GM18907 (cell line): ENCODE measurements around the gene SAPCD2.
"Not testable (repeated sequence)": the region's sequence is repeated elsewhere in the genome, so short reads cannot be mapped to it uniquely, and the experiment has no call there.

Experiments
- ATAC-seq: cut with Tn5 transposase; IDR thresholded peaks from one replicate; pipeline ENCODE4 v1.9.1; 2021; ENCODE audit warnings: mild to moderate bottlenecking, moderate library complexity; ENCODE audit not compliant: unreplicated experiment

SAPCD2 gene

DNA sequence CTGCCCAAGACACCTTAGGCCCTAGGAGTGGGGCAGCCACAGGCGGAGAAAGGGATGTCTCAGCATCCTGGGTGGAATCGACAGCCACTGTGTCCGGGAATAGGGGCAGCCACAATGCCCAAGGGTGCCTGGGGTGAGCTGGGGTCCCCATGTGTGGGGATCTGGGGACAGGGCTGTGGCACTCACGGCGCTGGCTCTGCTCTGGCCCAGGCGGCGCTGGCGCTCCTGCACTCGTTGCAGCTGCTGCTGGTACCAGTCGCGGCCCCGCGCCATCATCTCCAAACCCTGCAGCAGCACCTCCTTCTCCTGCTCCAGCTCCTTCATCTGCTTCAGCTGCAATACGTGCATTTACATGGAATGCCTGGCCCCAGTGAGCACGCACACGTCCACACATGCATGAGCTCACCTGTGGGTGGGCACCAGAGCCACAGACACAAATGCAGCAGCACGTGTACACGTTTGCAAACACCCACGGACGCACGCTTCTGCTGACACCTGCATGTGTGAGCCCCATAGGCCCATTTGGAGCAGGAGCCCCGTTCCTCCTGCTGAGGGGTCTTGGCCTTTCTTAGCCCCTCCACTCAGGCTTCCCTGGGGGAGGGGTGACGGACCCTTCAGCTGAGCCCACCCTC, 4.9 kb downstream of the SAPCD2 start:
- no peak for ATAC-seq

DNA sequence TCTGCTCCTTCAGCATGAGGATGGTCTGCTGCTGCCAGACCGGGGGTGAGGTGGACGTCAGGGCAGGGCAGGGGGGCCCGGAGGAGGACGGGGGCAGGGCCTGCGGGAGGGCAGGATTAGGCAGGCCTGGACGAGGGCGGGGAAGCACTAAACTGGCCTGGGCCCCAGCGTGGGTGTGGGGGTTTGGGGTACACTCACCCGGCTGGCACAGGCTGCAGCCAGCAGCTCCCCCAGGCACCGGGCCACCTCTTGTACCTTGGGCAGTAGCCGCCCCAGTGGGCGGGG, 5.5 kb downstream of the SAPCD2 start:
- ATAC-seq, result no peak

DNA sequence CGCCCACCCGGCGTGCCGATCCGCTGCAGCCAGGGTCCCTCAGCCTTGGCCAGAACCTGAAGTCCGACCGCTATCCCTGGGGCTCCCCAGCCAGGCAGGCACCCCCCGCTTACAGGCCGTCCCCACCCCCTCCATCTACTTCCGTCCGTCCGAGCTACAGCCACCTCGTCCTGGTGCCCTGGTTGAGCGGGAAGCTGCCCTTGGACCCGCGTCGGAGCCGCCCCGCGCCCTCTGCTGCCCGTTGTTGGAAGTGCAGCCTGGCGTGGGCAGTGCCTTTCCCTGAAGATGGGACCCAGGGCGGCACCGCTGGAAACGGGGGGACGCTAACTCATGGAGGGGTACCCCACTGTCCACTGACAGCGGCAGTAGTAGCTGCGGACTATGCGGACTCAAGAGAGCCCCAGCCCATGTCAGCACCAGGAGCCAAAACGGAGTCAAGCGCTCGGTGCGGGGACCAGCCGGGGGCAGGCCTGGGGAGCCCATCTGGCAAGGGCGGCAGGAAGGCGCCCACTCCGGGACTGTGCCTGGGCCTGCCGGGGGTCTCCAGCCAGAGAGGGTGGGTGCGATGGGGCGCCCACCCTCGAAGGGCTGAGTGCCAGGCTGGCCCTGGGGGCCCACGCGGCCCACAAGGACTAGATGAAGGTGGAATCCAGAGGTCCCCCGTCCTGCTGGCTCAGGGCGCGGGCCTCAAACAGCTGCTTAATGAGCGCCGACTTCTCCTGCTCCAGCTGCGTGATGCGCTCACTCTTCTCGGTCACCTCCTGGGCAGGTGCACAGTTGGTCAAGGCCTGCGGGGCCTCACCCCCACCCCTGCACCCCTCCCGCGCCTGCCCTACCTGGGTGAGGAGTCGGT, 6.1 kb downstream of the SAPCD2 start:
- ATAC-seq, result no peak

- no peak for ATAC-seq
Measured at GRCh38 chr9:137063311-137064026, 6.9 kb downstream of the SAPCD2 start.

GRCh38 chr9:137062798-137063197, 7.6 kb downstream of the SAPCD2 start:
- not testable (repeated sequence) for ATAC-seq

GRCh38 chr9:137062384-137062783, 8.0 kb downstream of the SAPCD2 start:
- ATAC-seq, result no peak

DNA sequence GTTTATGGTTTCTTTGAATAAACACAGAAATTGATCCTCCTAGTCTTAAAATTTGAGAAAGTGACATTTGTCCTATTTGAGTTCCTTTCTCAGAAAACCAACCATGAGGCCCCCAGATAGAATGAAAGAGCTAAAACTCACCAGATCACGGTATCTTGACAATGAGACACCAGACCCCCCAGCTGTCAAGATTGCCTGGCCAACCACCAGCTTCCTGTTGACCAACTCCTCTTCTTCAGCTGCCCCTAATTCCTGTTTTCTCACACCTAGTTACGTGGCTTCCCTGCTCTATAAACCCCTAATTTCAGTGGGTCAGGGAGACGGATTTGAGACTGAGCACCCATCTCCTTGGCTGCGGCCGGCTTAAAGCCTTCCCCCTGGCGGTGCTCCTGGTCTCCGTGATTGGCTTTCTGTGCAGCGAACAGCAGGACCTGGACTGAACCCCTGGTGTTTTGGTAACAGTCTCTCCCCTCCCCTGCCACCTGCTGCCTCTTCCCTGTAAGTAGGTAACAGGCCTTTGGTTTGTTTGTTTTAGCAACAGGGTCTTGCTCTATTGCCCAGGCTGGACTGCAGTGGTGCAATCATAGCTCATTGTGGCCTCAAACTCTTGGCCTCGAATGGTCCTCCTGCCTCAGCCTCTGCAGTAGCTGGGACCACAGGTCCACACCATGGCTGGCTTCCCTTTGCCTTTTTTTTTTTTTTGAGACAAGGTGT, 11.7 kb downstream of the SAPCD2 start:
- no peak for ATAC-seq

DNA sequence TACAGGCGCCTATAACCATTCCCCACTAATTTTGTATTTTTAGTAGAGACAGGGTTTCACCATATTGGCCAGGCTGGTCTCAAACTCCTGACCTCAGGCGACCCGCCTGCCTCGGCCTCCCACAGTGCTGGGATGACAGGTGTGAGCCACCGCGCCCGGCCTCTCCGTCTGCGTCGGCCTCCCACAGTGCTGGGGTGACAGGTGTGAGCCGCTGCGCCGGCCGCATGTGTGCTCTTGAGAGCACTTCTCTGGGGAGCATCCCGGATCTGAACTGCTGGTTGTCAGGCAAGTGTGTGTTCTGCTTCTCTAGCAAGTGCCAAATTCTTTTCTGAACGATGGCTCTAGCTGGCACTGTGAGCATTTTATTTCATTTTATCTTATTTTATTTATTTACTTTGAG, 12.8 kb downstream of the SAPCD2 start:
- no peak for ATAC-seq

GRCh38 chr9:137056739-137057415, 13.5 kb downstream of the SAPCD2 start:
- no peak for ATAC-seq

GRCh38 chr9:137055385-137056364, 14.7 kb downstream of the SAPCD2 start:
- no peak for ATAC-seq

DNA sequence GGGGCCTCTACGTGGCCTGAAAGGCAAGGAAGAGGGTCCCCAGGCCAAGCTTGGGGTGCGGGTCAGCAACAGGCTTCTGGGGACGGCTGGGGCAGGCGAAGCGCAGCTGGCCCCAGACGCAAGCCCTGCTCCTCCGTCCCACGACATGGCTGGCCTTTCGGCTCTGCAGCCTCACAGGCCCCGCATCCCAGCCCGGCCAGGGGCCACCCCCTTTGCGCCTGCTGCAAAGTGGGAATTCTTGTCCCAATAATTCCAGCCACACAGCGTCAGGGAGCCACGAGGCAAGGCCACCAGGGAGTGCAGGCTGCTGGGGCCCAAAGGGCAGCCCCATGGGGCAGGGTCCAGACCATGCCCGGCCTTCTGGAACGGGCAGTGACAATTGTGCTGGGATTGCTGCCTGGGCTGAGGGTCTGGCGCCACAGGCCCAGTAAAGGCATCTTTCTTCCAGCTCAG, 15.4 kb downstream of the SAPCD2 start:
- ATAC-seq, result no peak

DNA sequence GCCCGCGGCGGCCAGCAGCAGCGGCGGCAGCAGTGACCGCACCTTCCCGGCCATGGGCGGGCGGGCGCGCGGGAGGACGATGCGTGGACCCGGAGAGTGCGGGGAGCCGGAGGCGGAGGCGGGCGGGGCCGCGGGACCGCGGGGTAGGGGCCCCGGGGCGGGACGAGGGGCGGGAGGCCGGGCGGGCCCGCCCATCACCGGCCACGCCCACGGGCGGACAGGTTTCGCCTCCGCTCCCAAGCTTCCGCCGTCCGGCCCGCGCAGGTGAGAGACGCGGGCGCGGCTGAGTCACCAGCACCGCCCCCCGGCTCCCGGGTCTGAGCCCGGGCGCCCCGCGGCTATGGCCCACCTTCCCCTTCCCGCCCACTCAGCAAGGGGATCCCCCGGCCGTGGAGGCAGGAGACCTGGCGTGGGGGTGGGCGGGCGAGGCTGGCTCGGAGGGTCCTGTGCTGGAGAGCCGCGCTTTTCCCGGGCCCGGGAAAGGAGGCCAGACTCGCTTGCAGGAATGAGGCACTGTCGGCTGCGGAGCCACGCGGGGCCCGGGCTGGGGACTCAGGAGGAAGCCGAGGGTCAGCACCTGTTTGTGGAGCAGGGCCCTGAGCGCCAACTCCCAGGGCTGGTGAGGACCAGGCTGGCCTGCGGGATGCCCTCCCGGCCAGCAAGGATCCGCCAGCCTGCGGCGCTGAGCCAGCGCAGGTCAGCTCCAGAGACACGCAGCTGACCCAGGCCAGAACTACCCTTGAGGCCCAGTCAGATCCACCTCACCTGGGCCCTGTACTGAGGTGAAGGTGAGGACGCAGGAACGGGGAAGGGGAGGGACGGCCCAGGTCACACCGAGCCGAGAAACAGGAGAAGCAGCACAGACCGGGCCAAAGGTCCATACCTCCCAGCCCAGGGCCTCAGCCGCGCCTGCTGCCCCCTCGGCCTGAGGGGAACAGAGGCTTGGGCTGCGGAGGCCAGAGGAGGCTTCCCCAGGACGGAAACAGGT, 16.1 kb downstream of the SAPCD2 start, which contains the start of gene ENTPD2:
Gene ENTPD2, minus strand, starts transcription at position 118 of the 988 bp plus-strand sequence. Its CDS starts 64 bp downstream, at position 54.
- ATAC-seq, result no peak

DNA sequence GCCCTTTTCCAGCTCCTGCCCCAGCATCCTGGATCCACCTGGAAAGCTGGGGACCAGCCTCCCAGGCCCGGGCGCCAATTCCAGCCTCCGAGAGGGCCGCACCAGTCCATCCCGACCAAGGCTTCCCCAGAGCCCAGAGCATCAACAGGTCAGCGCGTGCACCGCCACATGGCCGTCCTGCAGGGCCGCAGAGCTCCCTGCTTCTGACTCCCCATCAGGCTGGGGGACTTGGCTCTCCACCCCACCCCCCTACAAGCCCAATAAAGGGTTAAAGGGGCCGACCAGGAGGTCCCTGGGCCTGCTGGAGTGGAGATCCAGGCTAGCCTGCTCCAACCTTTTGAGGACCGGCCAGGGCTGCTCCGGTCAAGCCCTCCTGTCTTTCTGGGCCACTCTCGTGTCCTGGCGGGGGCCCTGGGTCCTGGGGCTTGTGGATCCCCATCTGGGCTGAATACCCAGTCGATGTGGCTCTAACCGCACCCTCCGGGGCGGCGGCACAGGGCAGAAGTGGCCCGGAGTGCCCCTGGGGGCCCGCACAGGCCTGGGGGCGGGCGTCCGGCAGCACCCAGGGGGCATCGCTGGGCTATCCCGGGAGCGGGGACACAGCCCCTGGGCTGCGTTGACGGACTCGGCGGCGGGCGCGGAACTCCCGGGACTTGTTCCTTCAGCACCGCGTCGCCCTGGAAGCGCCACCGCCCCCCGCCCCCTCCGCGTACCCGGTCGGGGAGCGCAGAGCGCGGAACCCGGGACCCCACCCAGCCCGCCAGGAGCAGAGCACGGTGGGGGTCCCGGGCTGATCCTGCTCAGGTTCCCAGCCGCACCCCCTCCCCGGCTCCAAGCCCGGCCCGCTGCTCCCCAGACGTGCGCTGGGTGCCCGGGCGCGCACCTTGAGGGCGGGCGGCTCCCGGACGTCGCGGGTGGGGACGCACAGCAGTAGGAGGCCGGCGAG, 17.1 kb downstream of the SAPCD2 start:
- no peak for ATAC-seq

DNA sequence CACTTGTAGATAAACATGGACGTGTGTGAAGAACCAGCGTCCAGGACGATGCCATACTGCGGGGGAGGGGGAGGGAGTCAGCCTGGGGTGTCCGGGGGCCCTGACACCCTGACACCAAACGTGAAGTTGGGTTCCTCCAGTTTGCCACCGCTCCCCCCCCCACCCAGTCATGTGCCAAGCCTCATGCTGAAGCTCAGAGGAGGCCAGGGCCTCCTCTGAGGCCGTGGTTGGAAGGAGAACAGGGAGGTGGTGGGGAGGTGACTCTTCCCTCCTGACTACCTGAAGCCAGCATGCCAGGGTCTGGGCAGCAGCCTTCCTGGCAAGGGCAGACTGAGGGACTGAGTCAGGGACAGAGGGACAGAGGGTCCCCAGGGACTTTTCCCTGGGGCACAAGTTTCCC, 18.1 kb downstream of the SAPCD2 start:
- no peak for ATAC-seq

DNA sequence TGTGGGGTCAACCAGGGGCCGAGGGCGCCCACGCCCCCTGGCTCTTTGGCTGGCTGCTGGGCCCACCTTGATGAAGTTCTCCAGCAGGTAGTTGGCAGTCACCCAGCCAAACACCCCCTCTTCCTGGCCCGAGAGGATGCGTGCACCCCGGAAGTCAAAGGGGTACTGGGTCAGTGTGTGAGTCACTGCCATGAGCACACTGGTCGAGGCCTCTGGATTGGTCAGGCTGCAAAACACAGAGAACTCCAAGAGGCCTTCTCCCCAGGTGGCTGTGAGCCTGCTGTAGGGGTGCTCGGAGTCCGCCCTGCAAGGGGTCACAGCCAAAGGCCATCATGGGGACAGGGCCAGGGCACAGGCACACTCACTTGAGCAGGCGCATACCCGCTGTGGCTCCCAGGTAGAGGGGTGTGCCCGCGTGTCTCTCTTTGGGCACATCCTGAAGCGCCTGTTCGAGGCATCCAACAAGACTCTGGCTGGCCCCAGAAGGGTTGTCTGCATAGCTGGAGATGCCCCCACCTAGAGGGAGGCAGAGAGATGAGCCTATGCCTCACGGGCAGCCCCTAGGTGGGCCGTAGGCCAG, 19.1 kb downstream of the SAPCD2 start:
- no peak for ATAC-seq

- no peak for ATAC-seq
Measured at GRCh38 chr9:137050570-137050969, 19.8 kb downstream of the SAPCD2 start.
